Measurements from ENCODE around the gene CCIN.
"Not testable (repeated sequence)": the region's sequence is repeated elsewhere in the genome, so short reads cannot be mapped to it uniquely, and the experiment has no call there.

The CCIN gene

DNA sequence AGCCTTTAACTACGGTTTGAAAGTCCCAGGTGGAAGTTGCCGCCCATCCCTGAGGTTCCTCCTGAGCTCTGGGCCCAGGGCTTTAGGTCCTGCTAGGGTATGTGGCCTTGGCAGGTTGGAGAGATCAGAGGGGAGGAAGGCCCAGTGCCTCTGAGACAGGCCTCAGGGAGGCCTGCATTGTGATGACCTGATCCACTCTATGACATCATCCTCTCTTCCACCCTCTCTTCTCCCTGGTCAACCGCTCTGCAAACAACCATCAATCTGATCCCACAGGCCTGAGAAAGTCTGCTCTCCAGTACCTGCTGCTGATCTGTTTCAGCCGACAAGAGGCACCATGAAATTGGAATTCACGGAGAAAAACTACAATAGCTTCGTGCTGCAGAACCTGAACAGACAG lies at the start of gene CCIN:
Gene CCIN (plus strand): TSS at position 223 of the 400 bp plus-strand sequence. CDS start 115 bp downstream, at position 338.
- no peak for DNase-seq

DNA sequence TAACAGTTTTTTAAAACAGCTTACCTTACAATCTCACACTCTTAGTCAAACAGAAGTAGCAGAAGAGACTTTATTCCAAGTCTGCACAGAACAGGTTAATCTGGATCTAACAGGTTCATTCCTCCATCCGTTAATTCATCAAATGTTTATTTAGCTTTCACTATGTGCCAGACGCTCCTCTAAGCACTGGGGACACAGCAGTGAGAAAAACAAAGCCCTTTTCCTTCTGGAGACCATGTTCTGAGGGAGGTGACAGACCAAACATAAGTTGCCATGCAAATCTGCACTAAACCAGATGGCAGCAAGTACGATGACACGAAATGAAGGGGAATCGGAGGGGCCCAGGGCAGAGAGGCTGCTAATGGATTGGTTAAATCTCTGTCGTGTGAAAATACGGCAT lies 49.7 kb upstream of the CCIN start:
- DNase-seq: no peak

- no peak for DNase-seq
Measured at GRCh38 chr9:36120705-36121104, 48.5 kb upstream of the CCIN start.

DNA sequence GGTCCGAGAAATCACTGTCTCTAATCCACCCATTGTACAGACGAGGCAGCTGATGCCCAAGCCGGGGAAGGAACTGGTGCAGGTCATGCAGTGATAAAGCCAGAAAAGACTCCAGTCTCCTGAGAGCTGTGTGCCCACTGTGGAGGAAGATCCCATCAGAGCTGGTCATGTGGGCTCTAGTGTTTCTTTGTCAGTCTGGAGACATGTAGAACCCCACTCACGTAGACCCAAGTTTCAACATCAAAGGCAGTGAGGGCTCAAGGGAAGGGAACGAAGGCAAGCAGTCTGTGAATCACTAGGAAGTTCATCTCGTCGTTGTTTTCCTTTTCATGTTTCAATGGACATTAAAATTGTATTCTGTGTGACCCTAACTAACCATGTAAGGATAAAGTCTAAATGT lies 47.2 kb upstream of the CCIN start:
- no peak for DNase-seq

- no peak for DNase-seq
Measured at GRCh38 chr9:36123515-36123914, 45.7 kb upstream of the CCIN start.

GRCh38 chr9:36125062-36125855 lies 43.9 kb upstream of the CCIN start:
- no peak for DNase-seq

DNA sequence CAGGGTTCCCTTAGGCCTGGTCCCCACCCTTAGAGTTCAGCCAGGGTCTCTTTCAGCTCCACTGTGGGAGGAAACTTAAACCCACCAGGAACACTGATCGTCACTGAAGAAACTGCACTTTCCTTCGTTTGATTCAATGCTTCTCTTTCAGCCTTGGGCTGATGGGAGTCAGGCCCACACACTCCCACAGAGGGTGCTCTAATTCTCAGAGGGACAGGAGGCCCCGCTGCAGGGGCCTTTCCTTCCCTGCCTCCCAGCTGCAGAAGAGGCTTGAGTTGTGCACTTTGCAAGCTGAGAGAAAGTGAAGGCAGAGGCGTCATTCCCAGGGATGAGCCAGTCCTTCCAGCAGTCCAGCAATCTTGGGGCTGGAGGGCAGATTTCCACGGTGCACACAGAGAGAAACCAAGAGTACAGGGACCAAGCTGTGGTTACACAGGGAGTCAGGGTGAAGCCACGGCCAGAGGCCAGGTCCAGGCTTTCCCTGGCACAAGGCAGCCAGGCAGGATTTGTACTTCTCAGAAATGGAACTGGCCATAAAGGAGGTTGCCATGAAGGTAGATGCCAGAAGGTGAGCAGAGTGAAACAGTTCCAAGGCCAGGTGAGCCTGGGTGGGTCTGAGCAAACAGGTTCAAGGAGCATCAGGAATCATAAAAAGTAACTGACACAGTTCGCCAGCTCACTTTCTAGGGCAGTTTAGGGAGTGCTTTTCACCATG lies 43.0 kb upstream of the CCIN start:
- DNase-seq: no peak

DNA sequence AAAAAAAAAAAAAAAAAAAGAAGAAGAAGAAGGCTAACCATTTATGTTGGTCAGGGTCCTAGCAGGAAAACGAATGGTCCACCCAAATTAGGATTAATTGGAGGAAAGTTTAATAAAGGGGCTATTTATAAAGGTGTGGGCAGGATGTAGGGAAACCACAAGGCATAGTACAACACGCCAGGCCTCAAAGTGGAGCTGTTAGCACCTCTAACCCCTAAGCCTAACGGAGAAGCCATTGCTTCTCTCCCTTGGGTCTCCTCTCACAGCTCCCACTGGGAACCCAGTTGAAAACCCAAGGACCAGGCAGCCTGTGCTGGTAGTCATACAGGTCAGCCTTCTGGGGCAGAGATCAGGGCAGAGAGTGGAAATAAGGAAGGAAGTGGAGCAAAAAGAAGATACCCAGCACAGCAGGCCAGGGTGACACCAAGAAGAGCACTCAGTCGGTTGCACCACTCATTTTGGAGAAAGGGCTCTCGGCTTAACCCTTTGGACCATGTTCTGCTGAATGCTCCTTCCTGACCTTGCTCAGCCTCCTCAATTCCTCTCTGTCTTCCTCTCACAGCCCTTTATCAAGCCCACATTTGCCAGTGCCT lies 41.4 kb upstream of the CCIN start:
- DNase-seq: no peak

DNA sequence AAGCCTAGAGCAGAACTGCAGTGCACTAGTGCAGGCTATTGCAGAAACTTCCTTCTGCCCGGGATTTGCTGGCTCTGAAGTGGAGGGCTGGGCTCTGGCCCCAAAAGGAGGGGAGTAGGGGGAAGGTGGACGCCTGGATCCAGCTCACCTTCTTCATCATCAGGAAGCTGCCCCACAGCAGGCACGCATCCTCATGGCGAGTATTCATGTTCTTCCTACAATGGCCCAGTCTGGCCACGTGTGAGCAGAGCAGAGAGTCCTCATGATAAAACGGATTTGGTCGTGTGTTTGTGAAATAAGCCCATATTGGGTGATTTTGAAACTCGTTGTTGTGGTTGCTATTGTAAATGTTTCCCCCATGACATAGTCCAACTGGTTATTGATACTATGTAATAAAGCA lies 40.8 kb upstream of the CCIN start:
- DNase-seq: no peak

DNA sequence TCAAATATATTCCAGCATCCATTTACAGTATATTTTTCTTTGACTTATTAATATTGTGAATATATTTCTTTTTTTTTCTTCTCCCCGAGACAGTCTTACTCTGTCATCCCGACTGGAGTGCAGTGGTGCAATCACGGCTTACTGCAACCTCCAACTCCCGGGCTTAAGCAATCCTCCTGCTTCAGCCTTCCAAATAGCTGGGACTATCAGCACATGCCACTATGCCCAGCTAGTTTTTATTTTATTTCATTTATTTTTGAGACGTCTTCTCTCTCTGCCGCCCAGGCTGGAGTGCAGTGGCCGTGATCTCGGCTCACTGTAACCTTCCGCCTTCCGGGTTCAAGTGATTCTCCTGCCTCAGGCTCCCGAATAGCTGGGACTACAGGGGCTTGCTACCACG lies 40.0 kb upstream of the CCIN start:
- DNase-seq: no peak

GRCh38 chr9:36131666-36132065 lies 37.5 kb upstream of the CCIN start:
- DNase-seq: not testable (repeated sequence)

GRCh38 chr9:36132086-36132485 lies 37.1 kb upstream of the CCIN start:
- DNase-seq: no peak

DNA sequence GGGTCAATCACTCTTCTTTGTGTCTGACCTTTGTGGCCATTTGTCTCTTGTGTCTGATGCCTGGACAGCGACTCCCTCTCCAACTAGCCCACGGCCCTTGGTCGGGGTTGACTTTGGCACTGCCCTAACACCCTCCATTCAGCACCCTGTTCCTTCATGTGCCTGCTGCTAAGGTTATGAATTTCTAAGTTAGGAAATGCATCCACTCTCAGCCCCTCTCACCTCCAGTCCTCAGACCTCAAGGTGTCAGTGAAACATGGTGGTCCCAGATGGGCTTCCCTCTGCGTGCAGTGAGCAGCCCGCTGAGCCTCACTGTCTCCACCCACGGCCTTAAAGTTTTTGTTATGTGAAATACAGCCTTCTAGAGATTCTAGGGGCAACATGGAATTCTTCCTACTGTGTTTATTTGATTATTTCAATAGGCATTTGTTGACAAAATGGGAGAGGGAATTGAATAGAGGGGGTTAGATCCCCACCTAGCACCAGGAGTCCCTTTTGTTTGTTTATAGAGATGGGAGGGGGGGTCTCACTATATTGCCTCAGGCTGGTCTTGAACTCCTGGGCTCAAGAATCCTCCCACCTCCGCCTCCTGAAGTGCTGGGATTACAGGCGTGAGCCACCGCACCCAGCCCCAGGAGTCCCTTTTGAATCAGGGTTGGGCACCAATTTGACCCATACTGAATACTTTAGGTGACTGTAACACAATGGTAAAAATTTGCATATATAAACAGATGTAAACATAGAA lies 34.3 kb upstream of the CCIN start:
- DNase-seq: no peak

DNA sequence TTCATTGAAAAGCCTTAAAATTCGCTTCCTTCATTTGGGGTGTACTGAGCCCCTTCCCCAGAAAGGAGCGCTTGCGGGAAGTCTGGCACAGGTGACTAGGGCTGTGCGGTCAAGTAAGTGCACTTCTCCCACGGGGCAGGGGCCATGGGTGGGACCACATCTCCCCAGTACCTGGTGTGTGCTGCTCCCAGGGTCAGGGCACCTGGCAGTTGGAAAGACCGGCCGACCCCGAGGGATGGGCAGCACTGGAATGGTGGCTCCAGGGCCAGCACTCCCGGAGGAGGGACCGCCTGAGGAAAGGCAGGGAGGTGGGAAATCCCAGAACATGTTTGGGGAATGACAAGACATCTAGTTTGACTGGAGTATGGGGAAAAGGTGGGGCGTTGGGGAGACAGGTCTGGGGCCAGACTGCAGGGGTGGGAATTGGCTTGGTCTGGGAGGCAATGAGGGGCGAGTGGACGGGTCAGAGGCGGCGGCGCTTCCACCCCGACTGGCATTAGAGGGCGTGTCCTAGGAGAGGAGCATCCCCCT lies 33.4 kb upstream of the CCIN start:
- no peak for DNase-seq

DNA sequence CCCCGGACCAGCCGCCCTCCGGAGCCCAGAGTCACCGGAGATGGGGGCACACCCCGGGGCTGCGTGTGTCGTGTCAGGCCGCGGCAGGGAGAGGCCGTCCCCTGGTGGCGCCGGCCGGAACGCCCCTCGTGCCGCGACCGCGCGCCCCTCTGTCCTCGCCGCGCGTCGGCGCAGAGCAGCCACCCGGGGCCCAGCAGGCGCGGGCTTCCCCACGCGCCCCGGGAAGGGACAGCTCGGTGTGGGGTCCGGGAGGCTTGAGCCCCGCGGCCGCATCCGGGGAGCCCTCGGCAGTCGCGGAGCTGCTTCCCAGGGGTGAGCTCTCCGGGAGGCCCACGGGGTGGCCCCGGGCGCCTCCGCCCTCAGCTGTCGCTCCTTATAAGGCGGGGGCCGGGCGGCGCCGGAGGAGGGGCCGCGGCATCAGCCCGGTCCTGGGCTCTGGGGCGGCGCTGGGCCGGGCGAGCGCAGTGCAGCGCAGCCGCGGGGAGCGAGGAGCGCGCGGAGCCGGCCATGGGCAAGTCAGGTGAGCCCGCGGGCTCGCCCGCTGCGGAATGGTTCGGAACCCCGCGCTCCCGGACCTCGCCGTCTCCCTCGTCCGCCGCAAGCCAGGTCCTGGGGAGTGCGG lies 32.8 kb upstream of the CCIN start, which contains the start of gene GLIPR2:
Gene GLIPR2 (plus strand): TSS at position 462 of the 622 bp plus-strand sequence. CDS start 46 bp downstream, at position 508.
- DNase-seq: peak; percentile 80

DNA sequence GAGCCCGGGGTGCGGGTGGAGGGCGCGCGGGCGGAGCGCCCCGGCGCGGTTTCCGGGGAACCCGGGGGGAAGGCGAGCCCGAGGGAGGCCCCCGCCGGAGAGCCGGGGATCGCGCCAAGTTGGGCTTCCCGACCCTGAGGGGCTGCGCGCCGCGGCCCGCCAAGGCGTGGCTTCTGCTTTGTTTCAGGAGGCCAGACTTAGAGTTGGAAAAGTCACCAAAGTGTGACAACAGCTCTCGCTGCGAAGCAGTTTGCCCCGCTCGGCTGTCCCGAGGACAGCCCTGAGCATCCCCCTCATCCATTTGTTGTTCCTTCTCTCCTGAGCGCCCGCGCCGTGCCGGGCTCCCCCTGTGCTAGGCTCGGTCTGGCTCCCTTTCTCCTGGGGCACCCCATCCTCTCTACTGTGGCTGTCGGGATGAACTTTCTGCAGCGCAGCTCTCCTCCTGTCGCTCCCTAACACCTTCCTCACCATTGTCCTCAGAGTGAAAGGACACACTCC lies 32.2 kb upstream of the CCIN start:
- no peak for DNase-seq

- DNase-seq: no peak
Measured at GRCh38 chr9:36137392-36138004, 31.7 kb upstream of the CCIN start.

GRCh38 chr9:36138496-36138895 lies 30.7 kb upstream of the CCIN start:
- no peak for DNase-seq

DNA sequence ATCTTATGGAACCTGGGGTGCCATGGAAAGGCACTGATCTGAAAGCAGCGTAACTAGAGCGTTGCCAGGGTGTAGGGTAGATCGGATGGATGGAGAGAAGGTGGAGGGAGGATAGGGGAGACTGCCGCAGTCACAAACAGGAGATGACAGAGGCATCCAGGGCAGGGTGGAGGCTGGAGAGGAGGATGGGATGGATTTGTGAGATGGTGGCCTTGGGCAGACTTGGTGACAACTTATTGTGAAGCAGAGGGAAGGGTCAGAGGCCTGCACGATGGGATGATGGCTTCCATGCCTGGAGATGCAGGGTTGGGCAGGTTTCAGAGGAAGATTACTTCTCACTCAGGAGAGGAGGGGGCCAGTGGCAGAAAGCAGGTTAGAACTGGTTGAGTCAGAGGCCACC lies 30.3 kb upstream of the CCIN start:
- no peak for DNase-seq

DNA sequence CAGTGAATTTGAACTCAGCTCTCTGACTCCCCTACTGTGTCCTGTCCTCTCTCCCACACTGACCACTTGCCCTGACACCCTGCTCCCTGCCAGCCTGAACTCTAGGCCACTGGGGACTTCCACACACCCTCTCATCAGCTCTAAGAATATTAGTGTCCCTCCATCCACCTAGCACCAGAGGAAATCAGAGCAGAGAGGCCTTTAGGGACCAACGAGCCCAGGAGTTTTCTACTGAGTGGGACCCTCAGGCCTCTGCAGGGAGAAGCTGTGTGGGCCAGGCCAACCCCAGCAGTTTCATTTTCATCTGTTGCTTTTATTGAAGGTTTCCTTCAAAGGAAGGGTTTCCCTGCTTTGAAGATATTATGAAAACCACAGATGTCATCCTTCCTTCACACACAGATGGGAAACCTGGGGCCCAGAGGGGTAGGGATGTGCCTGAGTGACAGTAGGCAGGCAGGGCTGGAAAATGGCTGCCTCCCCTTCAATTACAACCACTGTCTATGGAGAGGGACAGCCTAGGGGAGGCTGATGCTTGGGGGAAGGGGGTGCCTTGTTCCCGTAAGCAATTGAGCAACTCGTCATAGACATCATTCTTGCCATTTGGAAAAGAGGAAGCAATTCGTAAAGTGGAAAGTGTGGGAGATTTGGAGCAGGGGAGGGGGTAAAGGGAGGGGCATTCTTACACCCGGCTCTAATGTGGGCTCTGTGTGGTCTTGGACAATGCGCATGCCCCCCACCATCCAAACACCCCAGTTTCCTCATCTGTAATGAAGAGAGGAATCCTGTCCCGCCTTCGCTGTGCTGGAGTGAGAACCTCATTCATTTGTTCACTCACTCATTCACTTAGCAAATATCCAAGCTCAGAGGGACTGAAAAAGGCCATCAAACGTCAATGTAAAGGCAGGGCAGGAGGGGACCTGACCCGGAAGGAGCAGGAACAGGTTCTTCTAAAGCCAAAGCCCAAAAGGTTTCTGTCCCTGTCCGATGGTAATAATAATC lies 28.8 kb upstream of the CCIN start:
- DNase-seq: no peak

Measured in stimulated activated CD4-positive, alpha-beta T cell treated with anti-CD3 and anti-CD28 coated beads, Interleukin-4, amount 100 ng/mL, for 1 hour (primary cell).